Glutamatergic neuron (in vitro differentiated cells): Measurements from ENCODE around the gene GAREM2. TPM values are rescaled to one million over a fixed set of nuclear protein-coding genes. Genes with fewer than 3 reads are reported as not detected.

Source experiments
- DNase-seq: peaks from one replicate; pipeline ENCODE4 v3.0.0; 2022
- H3K27ac Mint-ChIP-seq: one replicate; pipeline ENCODE4 v1.8.0; 2020; ENCODE audit warnings: mild to moderate bottlenecking, mixed read lengths, inconsistent platforms; ENCODE audit not compliant: unreplicated experiment
- H3K27me3 Mint-ChIP-seq: one replicate; pipeline ENCODE4 v1.8.0; 2020; ENCODE audit warnings: mild to moderate bottlenecking, moderate library complexity, mixed read lengths, inconsistent platforms; ENCODE audit not compliant: unreplicated experiment
- H3K36me3 Mint-ChIP-seq: one replicate; pipeline ENCODE4 v1.8.0; 2020; ENCODE audit warnings: mild to moderate bottlenecking, mixed read lengths, inconsistent platforms; ENCODE audit not compliant: unreplicated experiment
- H3K4me1 Mint-ChIP-seq: one replicate; pipeline ENCODE4 v1.8.0; 2020; ENCODE audit warnings: mild to moderate bottlenecking, low read depth, mixed read lengths, inconsistent platforms; ENCODE audit not compliant: unreplicated experiment
- H3K4me3 Mint-ChIP-seq: one replicate; pipeline ENCODE4 v1.8.0; 2020; ENCODE audit warnings: mild to moderate bottlenecking, mixed read lengths, inconsistent platforms; ENCODE audit not compliant: unreplicated experiment
- H3K9me3 Mint-ChIP-seq: one replicate; pipeline ENCODE4 v1.8.0; 2020; ENCODE audit warnings: mild to moderate bottlenecking, moderate library complexity, mixed read lengths, inconsistent platforms; ENCODE audit not compliant: unreplicated experiment
- total RNA-seq: library from RNA; stranded (reverse); fragmentation: NEBNext Ultra II Directional; extraction: Animal tissue kit (Norgen Biotek cat#: 25700); gene quantifications from one replicate; pipeline ENCODE4 v1.2.1, GENCODE V29; 2021; ENCODE audit not compliant: unreplicated experiment
- TF ChIP-seq, protein P1 (sequence below): fragments of 200-600 bp; sonication (generic); IDR thresholded peaks from one replicate; pipeline ENCODE4 v1.5.0; 2021; ENCODE audit not compliant: partially characterized antibody, unreplicated experiment

The GAREM2 gene
- total RNA-seq, 1 donor from 2014 or later: 49.3 TPM

GRCh38 chr2:26182887-26183630 lies 10.2 kb downstream of the GAREM2 start:
- Mint-ChIP-seq H3K36me3 (peaks cover 5% of the 10 kb centered on the region), H3K4me1 (peaks cover 16% of the 10 kb centered on the region), H3K27me3 (peaks cover 13% of the 10 kb centered on the region), H3K9me3 (peaks cover 10% of the 10 kb centered on the region), H3K27ac (no peak overlapping the region), H3K4me3 (no peak overlapping the region)
- TF ChIP-seq, protein P1, sequence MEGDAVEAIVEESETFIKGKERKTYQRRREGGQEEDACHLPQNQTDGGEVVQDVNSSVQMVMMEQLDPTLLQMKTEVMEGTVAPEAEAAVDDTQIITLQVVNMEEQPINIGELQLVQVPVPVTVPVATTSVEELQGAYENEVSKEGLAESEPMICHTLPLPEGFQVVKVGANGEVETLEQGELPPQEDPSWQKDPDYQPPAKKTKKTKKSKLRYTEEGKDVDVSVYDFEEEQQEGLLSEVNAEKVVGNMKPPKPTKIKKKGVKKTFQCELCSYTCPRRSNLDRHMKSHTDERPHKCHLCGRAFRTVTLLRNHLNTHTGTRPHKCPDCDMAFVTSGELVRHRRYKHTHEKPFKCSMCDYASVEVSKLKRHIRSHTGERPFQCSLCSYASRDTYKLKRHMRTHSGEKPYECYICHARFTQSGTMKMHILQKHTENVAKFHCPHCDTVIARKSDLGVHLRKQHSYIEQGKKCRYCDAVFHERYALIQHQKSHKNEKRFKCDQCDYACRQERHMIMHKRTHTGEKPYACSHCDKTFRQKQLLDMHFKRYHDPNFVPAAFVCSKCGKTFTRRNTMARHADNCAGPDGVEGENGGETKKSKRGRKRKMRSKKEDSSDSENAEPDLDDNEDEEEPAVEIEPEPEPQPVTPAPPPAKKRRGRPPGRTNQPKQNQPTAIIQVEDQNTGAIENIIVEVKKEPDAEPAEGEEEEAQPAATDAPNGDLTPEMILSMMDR: no peak
- no peak for DNase-seq

GRCh38 chr2:26184121-26184520 lies 11.2 kb downstream of the GAREM2 start:
- Mint-ChIP-seq H3K4me3 (peak overlapping the region; percentile 68), H3K27me3 (peaks cover 13% of the 10 kb centered on the region), H3K27ac (no peak overlapping the region), H3K9me3 (peaks cover 10% of the 10 kb centered on the region), H3K36me3 (peaks cover 5% of the 10 kb centered on the region), H3K4me1 (peaks cover 16% of the 10 kb centered on the region)
- DNase-seq: no peak
- TF ChIP-seq, protein P1: no peak

DNA sequence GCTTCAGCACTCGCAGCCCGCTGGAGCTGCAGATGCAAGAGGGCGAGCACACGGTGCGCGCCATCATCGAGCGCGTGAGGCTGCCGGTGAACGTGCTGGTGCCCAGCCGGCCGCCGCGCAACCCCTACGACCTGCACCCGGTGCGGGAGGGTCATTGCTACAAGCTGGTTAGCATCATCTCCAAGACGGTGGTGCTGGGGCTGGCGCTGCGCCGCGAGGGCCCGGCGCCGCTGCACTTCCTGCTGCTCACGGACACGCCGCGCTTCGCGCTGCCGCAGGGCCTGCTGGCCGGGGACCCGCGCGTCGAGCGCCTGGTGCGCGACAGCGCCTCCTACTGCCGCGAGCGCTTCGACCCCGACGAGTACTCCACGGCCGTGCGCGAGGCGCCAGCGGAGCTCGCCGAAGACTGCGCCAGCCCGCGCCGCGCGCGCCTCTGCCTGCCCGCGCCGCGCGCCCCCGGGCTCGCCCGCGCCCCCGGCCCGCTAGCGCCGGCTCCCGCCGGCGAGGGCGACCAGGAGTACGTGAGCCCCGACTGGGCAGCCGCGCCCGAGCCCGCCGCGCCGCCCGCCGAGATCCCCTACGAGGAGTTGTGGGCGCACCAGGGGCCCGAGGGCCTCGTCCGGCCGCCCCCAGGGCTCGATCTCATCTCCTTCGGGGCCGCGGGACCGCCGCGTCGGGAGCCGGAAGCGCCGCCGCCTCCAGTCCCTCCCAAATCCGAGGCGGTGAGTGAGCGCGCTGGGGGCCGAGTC lies 11.8 kb downstream of the GAREM2 start:
- Mint-ChIP-seq H3K27ac (no peak overlapping the region), H3K36me3 (peaks cover 5% of the 10 kb centered on the region), H3K4me1 (peaks cover 16% of the 10 kb centered on the region), H3K27me3 (peaks cover 14% of the 10 kb centered on the region), H3K9me3 (peaks cover 10% of the 10 kb centered on the region), H3K4me3 (peak overlapping the region; percentile 69)
- peak; percentile 86 for DNase-seq
- TF ChIP-seq, protein P1: peak; percentile 51

GRCh38 chr2:26185304-26185928 lies 12.5 kb downstream of the GAREM2 start:
- H3K4me1 Mint-ChIP-seq: peaks cover 11% of the 10 kb centered on the region
- H3K36me3 Mint-ChIP-seq: peaks cover 5% of the 10 kb centered on the region
- TF ChIP-seq, protein P1: no peak
- H3K27me3 Mint-ChIP-seq: peaks cover 14% of the 10 kb centered on the region
- no peak overlapping the region for H3K27ac Mint-ChIP-seq
- no peak for DNase-seq
- peak overlapping the region; percentile 69 for H3K4me3 Mint-ChIP-seq
- peaks cover 9% of the 10 kb centered on the region for H3K9me3 Mint-ChIP-seq
